HG02938 (cell line): ENCODE results near the gene SETD7.
"Not testable (repeated sequence)": the region's sequence is repeated elsewhere in the genome, so short reads cannot be mapped to it uniquely, and the experiment has no call there.

ENCODE experiments used
- ATAC-seq: cut with Tn5 transposase; IDR thresholded peaks from one replicate; pipeline ENCODE4 v1.9.1; 2021; ENCODE audit warnings: mild to moderate bottlenecking, moderate library complexity; ENCODE audit not compliant: unreplicated experiment

The SETD7 gene

GRCh38 chr4:139470295-139470694 lies 85.7 kb downstream of the SETD7 start:
- ATAC-seq = no peak

DNA sequence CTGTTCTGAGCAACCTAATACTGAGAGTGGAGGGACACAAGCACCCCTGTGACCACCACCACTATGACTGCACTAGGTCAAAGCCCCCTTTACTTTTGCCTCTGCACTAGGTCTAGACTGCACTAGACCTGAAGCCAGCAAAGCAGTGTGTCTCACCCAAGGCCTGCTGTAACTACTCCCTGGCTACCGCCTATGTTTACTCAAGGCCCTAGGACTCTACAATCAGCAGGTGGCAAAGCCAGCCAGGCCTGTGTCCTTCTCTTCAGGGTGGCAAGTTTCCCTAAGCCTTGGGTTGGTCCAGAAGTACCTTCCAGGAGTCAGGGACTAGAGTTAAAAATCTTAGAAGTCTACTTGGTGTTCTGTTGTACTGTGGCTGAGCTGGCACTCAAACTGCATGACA lies 86.2 kb downstream of the SETD7 start:
- no peak for ATAC-seq

DNA sequence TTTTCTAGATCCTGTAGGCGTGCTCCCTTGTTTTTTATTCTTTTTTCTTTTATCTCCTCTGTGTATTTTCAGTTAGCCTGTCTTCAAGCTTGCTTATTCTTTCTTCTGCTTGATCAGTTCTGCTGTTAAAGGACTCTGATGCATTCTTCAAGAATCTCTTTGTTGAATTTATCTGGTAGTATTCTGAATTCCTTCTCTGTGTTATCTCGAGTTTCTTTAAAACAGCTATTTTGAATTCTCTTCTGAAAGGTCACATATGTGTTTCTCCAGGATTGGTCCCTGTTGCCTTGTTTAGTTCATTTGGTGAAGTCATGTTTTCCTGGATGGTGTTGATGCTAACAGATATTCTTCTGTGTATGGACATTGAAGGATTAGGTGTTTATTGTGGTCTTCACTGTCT lies 86.8 kb downstream of the SETD7 start:
- no peak for ATAC-seq

DNA sequence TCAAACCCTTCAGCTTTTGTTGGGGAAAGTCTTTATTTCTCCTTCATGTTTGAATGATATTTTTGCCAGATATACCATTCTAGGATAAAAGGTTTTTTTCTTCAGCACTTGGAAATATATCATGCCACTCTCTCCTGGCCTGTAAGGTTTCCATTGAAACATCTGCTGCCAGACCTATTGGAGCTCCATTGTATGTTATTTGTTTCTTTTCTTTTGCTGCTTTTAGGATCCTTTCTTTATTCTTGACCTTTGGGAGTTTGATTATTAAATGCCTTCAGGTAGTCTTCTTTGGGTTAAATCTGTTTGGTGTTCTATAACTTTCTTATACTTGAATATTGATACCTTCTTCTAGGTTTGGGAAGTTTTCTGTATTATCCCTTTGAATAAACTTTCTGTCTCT lies 87.3 kb downstream of the SETD7 start:
- ATAC-seq = not testable (repeated sequence)

- ATAC-seq = no peak
Measured at GRCh38 chr4:139465922-139466321, 90.1 kb downstream of the SETD7 start.

GRCh38 chr4:139464512-139464911 lies 91.5 kb downstream of the SETD7 start:
- not testable (repeated sequence) for ATAC-seq

GRCh38 chr4:139461022-139461628 lies 94.9 kb downstream of the SETD7 start:
- ATAC-seq = no peak

- no peak for ATAC-seq
Measured at GRCh38 chr4:139460565-139460964, 95.5 kb downstream of the SETD7 start.

- no peak for ATAC-seq
Measured at GRCh38 chr4:139458999-139459398, 97.0 kb downstream of the SETD7 start.

- no peak for ATAC-seq
Measured at GRCh38 chr4:139458543-139458942, 97.5 kb downstream of the SETD7 start.

- ATAC-seq = no peak
Measured at GRCh38 chr4:139457318-139457717, 98.7 kb downstream of the SETD7 start.

DNA sequence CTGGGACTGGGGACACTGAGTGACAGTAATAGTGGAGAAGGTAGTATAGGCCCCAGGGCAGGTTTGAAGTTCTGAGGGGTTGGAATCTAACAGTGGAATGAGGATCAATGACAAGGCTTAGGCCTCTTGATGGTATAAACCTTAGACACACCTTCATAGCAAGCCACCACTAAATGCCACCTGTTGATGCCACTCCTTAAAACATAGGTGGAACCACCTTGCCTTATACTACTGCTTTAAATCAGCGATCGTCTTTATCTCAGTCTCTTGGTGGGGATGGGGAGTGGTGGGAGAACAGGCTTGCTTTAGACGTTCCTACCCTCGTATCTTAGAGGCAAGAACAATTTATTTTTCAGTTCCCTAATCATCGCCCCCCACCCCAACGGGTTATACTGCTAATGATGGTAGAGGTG lies 100.9 kb downstream of the SETD7 start:
- ATAC-seq = no peak

DNA sequence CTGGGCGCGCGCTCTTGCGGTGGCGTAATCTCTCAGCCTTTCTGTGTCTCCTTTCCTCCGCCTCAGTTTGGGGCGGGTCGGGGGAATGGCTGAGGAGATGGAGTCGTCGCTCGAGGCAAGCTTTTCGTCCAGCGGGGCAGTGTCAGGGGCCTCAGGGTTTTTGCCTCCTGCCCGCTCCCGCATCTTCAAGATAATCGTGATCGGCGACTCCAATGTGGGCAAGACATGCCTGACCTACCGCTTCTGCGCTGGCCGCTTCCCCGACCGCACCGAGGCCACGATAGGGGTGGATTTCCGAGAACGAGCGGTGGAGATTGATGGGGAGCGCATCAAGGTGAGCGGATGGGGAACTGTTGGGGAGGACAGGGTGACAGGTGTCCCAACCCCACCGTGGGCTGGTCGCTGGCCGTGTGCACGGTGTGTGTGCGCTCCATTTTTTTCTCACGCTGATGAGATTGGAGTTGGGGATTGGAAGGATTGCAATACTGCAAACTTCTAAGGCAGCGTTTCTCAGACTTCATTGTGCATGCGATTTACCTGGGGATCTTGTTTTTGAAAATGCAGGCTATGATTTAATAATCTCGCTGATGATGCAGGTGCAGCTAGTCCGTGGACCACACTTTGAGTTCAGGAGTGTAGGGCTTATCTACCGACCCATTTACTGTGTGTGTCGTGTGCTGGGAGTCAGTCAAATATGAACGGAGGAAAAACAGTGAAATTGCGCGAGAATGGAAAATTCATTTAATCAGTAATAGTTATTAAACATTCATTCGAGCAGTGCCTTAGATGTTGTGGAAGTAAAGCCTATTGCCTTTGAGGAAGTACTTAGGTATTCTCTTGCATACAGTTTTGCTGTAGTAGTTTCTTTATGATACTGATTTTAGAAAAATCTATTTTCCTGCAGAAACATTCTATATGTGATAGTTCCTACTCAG lies 101.6 kb downstream of the SETD7 start, which contains the start of gene RAB33B:
Gene RAB33B (plus strand): TSS at position 11 of the 935 bp plus-strand sequence. CDS start 75 bp downstream, at position 86.
- ATAC-seq = peak; percentile 3

GRCh38 chr4:139453371-139454110 lies 102.5 kb downstream of the SETD7 start:
- peak; percentile 84 for ATAC-seq

DNA sequence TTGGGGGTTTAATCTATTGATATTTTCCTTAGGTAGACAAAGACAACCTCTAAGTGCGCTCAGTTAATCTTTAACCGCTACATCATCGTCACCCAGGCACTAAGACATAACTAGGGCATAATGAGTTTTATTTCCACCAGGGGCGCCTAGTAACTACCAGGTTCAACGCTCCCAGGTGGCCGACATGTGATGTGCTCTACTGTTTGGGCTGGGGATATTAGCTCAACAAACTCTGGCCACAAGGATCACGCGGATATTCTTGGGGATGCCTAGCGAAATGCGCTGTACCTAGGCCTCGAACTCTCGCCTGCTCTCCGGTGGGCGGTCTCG lies 103.0 kb downstream of the SETD7 start:
- peak; percentile 57 for ATAC-seq

DNA sequence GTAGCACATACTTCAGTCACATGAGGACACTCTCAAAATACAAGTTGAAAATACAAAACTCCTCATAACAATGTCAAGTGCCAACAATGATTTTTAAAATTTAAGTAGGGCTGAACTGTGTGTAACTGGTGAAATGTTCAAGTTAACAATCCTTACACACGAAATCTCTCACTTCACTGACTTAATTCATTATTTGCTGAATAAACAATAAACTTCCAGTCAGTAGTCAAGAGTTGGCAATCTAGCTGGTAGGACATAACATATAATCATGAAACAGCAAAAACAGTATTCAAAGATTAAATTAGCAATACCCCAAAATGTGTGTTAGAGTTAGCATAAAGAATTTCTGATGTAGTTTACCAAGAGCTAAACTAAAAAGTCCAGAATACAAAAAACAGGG lies 104.0 kb downstream of the SETD7 start:
- no peak for ATAC-seq

DNA sequence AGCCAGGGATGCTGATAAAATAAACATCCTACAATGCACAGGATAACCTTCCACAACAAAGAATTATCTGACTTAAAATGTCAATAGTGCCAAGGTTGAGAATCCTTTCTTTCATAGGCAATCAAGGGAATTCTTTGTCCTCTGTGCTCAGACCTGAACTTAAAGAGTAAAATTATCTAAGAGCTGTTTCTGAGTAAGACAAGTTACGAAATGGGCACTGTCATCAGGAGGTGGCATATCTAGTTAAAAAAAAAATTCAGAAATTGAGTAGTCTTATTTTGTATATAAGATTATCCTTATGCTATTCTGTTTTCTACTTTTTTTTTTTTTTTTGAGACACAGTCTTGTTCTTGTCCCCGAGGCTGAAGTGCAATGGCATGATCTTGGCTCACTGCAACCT lies 105.4 kb downstream of the SETD7 start:
- ATAC-seq = no peak

GRCh38 chr4:139447078-139447477 lies 108.9 kb downstream of the SETD7 start:
- not testable (repeated sequence) for ATAC-seq
